DND-41 (cell line): ENCODE data around the gene ACSF3.

Experiments
- CTCF ChIP-seq: IDR thresholded peaks from 2 replicates; pipeline ENCODE4 v1.5.1; 2012; ENCODE audit warnings: borderline replicate concordance, low read length, moderate library complexity, mild to moderate bottlenecking; ENCODE audit not compliant: poor library complexity, severe bottlenecking; ENCODE audit errors: extremely low read depth
- EZH2 ChIP-seq: IDR thresholded peaks from 3 replicates; pipeline ENCODE4 v1.6.1; 2012; ENCODE audit warnings: borderline replicate concordance, low read depth, mild to moderate bottlenecking, moderate library complexity, low read length, inconsistent platforms; ENCODE audit not compliant: severe bottlenecking

GRCh38 chr16:89064606-89065457 lies 28.8 kb upstream of the ACSF3 start:
- no peak for TF ChIP-seq CTCF
- no peak for TF ChIP-seq EZH2
